Right lobe of liver (tissue), 4 donors: ENCODE results near the gene ADAMTS16.

ENCODE experiments used
- CTCF ChIP-seq, 4 donors: fragments of 200-600 bp in 3 of 4; fragments of 450-650 bp in 1 of 4; IDR thresholded peaks; one replicate each; pipeline versions ENCODE4 v1.5.1 to v1.8.0; 2016 to 2022; ENCODE audit warnings: antibody characterized with exemption in 4 of 4, mild to moderate bottlenecking in 2 of 4
- POLR2A ChIP-seq: fragments of 450-650 bp; IDR thresholded peaks from one replicate; pipeline ENCODE4 v1.6.1; 2017; ENCODE audit warnings: antibody characterized with exemption, mild to moderate bottlenecking
- donor health status: DM: no; HTN: no; CAD: no.
- donor health status: DM: no; HTN: no; CAD: no.
- donor health status: DM: no; HTN: yes; CAD: no.

- TF ChIP-seq POLR2A (no peak), CTCF (IDR thresholded peaks at IDR 0.05) (no peak)
Observed at GRCh38 chr5:5239191-5239590, 99.1 kb downstream of the ADAMTS16 start.
